ENCODE data around the gene TMEM9.

DNA sequence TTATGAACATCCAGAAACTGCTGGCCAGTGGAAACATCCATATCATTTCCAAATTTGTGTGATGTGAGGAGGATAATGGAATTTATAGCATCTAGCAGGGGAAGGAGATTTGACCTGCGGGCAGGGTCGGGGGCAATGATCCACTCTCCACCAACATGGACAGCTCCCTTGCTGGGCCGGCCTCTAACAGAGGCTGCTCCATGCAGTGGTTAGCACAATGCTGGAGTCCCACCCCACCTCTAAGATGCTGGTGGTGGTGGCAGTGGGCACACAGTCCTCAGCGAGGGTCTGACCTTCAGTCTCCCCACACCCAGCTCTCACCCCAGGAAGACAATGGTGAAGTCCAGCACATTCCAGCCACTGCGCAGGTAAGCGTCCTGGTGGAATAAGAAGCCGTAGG is 60.7 kb downstream of the TMEM9 start:
- TF ChIP-seq, protein P1, sequence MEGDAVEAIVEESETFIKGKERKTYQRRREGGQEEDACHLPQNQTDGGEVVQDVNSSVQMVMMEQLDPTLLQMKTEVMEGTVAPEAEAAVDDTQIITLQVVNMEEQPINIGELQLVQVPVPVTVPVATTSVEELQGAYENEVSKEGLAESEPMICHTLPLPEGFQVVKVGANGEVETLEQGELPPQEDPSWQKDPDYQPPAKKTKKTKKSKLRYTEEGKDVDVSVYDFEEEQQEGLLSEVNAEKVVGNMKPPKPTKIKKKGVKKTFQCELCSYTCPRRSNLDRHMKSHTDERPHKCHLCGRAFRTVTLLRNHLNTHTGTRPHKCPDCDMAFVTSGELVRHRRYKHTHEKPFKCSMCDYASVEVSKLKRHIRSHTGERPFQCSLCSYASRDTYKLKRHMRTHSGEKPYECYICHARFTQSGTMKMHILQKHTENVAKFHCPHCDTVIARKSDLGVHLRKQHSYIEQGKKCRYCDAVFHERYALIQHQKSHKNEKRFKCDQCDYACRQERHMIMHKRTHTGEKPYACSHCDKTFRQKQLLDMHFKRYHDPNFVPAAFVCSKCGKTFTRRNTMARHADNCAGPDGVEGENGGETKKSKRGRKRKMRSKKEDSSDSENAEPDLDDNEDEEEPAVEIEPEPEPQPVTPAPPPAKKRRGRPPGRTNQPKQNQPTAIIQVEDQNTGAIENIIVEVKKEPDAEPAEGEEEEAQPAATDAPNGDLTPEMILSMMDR (IDR thresholded peaks at IDR 0.05): no peak
- TF ChIP-seq POLR2AphosphoS5 (IDR thresholded peaks at IDR 0.05) (no peak), POLR2A (IDR thresholded peaks at IDR 0.05) (no peak), EP300 (IDR thresholded peaks at IDR 0.05) (no peak)

Measured in stomach (tissue), 4 donors.